ENCODE data around the gene XCL1.

GRCh38 chr1:168529518-168529917, 46.9 kb upstream of the XCL1 start:
- no peak for TF ChIP-seq EZH2 (IDR thresholded peaks at IDR 0.05; ENCODE audit: low read length, unreplicated experiment)
- TF ChIP-seq CTCF (conservative IDR thresholded peaks at IDR 0.05; ENCODE audit: low read depth, low read length), result no peak
- TF ChIP-seq EZH2phosphoT487 (IDR thresholded peaks at IDR 0.05; ENCODE audit: borderline replicate concordance, low read length), result no peak

Data from PC-3 (cell line).